K562 (cell line): ENCODE results near the gene TBRG1. TPM values are rescaled to one million over a fixed set of nuclear protein-coding genes. Genes with fewer than 3 reads are reported as not detected.
A peak's percentile ranks its signal among the peaks of the same experiment; 100 is the strongest.

Source experiments
- BACH1 ChIP-seq: fragments of 200-800 bp; sonication (Bioruptor generic); IDR thresholded peaks from 2 replicates; pipeline ENCODE4 v1.6.1; 2016; ENCODE audit warnings: missing genetic modification characterization, missing compliant biosample characterization
- BHLHE40 ChIP-seq: IDR thresholded peaks from 2 replicates; pipeline ENCODE4 v1.6.1; 2011; ENCODE audit warnings: low read length, improper control_type of control experiment
- CBFA2T3 ChIP-seq: fragments of 450-650 bp; IDR thresholded peaks from 2 replicates; pipeline ENCODE4 v1.6.1; 2017
- IFI16 ChIP-seq: fragments of 250-450 bp; sonication (Bioruptor Pico); IDR thresholded peaks from 2 replicates; pipeline ENCODE4 v2.1.2; 2022; ENCODE audit warnings: mild to moderate bottlenecking, inconsistent platforms
- KLF6 ChIP-seq: fragments of 250-450 bp; sonication (Bioruptor Pico); IDR thresholded peaks from 2 replicates; pipeline ENCODE4 v1.4.0; 2020; ENCODE audit warnings: mild to moderate bottlenecking, moderate library complexity, borderline replicate concordance
- MEF2A ChIP-seq: IDR thresholded peaks from 2 replicates; pipeline ENCODE4 v1.6.1; 2011; ENCODE audit warnings: low read depth, mild to moderate bottlenecking, low read length, moderate library complexity; ENCODE audit not compliant: control insufficient read depth
- NCOA1 ChIP-seq: fragments of 450-650 bp; IDR thresholded peaks from 2 replicates; pipeline ENCODE4 v1.6.1; 2016; ENCODE audit warnings: low read depth
- NCOA2 ChIP-seq, 2 experiments: fragments of 450-650 bp; IDR thresholded peaks; 2 replicates each; pipeline ENCODE4 v1.6.1; 2018; ENCODE audit warnings: mild to moderate bottlenecking in 2 of 2, moderate library complexity in 1 of 2; ENCODE audit not compliant: partially characterized antibody in 2 of 2
- NFRKB ChIP-seq: fragments of 450-650 bp; IDR thresholded peaks from 2 replicates; pipeline ENCODE4 v1.6.1; 2016; ENCODE audit warnings: low read depth
- PRMT5 ChIP-seq: sonication (generic); formaldehyde crosslinking; IDR thresholded peaks from 2 replicates; pipeline ENCODE4 v1.5.0; 2020; ENCODE audit warnings: missing genetic modification reagents
- TCF3 ChIP-seq: sonication (generic); formaldehyde crosslinking; IDR thresholded peaks from 2 replicates; pipeline ENCODE4 v1.4.0; 2020; ENCODE audit warnings: mild to moderate bottlenecking, missing genetic modification reagents
- ZNF316 ChIP-seq: fragments of 450-650 bp; IDR thresholded peaks from 2 replicates; pipeline ENCODE4 v1.6.1; 2016
- ZNF354B ChIP-seq: fragments of 250-450 bp; sonication (Bioruptor Pico); IDR thresholded peaks from 2 replicates; pipeline ENCODE4 v1.4.0; 2020
- ZNF583 ChIP-seq: fragments of 250-450 bp; sonication (Bioruptor Pico); IDR thresholded peaks from 2 replicates; pipeline ENCODE4 v1.4.0; 2020
- polyA plus RNA-seq, 8 experiments: library from polyadenylated mRNA; depleted of rRNA in 4 of 8; stranded (reverse) in 5 of 8; unstranded in 3 of 8; fragments of >200 nt; fragmentation: Nextera tagmentation in 2 of 8; fragmentation: Illumina TruSeq in 1 of 8; extraction: Ambion mirVana in 2 of 8; extraction: Trizol in 1 of 8; gene quantifications; 2 replicates each; pipeline versions ENCODE4 v1.2.1 to v1.2.3, GENCODE V29; 2011 to 2014; ENCODE audit warnings: inconsistent platforms in 1 of 8, missing spikeins in 1 of 8
- total RNA-seq, 7 experiments: library from RNA; depleted of rRNA in 6 of 7; stranded (reverse); fragments of >200 nt in 6 of 7; fragmentation: Illumina TruSeq in 2 of 7; extraction: Trizol in 2 of 7; gene quantifications; 2 replicates each; pipeline versions ENCODE4 v1.2.1 to v1.2.3, GENCODE V29; 2011 to 2021; ENCODE audit warnings: low replicate concordance in 1 of 7
- TF ChIP-seq, protein P1 (sequence below): sonication (generic); formaldehyde crosslinking; IDR thresholded peaks from 2 replicates; pipeline ENCODE4 v1.8.0; 2023; ENCODE audit warnings: missing genetic modification reagents, mild to moderate bottlenecking, borderline replicate concordance
- TF ChIP-seq, protein P2 (sequence below): fragments of 450-650 bp; formaldehyde crosslinking; IDR thresholded peaks from 2 replicates; pipeline ENCODE4 v1.4.0; 2020; ENCODE audit warnings: mild to moderate bottlenecking, moderate library complexity
- TF ChIP-seq, protein P3 (sequence below): sonication (generic); formaldehyde crosslinking; IDR thresholded peaks from 2 replicates; pipeline ENCODE4 v1.8.0; 2022; ENCODE audit warnings: mild to moderate bottlenecking, missing genetic modification reagents, borderline replicate concordance
- TF ChIP-seq, protein P4 (sequence below): fragments of 250-450 bp; sonication (Bioruptor Pico); IDR thresholded peaks from 2 replicates; pipeline ENCODE4 v1.4.0; 2020; ENCODE audit warnings: borderline replicate concordance

Gene TBRG1
- total and polyA plus RNA-seq, 9 of the 15 experiments (the other 6 are each of a cell fraction or from before 2014, with no cell fraction given), result 8.7 to 30.0 (median 20.2) TPM

DNA sequence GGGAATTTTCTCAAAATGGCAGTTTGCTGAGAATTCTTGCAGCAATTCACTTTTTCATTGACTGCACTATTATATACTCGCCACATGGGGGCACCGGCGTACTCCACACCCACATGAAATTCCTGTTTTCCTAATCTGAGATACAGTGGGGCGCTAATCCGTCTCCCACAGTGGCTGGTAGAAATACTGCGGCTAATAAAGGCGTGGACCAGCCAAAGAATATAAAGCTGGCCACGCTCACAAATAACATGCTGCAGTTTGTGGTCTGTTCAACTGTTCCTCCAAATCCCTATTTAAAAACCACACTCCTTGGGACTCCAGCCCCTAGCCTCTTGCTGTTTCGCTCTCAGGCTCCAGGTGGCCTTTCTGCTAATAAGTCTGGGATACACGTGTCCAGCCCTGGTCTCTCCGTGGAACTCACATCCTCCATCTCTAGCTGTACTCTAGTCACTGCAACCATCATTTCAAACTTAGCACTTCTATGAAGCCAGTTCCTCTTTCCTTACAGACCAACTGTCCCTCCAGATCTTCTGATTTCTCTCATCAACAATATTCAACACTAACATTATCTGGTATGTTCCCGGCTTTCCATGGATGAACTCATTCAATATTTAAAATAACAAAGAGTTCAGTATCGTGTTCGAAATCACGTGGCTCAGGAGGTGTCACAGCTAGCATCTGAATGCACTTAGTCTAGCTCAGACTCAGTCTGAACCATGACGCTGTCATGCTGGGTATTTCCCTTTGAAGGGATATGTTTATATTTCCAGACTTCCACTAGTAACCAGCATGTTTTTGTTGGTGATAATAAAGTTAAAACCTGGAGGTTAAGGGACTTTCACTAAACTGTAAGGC lies 22.0 kb downstream of the TBRG1 start (continued):
- TF ChIP-seq, protein P1, sequence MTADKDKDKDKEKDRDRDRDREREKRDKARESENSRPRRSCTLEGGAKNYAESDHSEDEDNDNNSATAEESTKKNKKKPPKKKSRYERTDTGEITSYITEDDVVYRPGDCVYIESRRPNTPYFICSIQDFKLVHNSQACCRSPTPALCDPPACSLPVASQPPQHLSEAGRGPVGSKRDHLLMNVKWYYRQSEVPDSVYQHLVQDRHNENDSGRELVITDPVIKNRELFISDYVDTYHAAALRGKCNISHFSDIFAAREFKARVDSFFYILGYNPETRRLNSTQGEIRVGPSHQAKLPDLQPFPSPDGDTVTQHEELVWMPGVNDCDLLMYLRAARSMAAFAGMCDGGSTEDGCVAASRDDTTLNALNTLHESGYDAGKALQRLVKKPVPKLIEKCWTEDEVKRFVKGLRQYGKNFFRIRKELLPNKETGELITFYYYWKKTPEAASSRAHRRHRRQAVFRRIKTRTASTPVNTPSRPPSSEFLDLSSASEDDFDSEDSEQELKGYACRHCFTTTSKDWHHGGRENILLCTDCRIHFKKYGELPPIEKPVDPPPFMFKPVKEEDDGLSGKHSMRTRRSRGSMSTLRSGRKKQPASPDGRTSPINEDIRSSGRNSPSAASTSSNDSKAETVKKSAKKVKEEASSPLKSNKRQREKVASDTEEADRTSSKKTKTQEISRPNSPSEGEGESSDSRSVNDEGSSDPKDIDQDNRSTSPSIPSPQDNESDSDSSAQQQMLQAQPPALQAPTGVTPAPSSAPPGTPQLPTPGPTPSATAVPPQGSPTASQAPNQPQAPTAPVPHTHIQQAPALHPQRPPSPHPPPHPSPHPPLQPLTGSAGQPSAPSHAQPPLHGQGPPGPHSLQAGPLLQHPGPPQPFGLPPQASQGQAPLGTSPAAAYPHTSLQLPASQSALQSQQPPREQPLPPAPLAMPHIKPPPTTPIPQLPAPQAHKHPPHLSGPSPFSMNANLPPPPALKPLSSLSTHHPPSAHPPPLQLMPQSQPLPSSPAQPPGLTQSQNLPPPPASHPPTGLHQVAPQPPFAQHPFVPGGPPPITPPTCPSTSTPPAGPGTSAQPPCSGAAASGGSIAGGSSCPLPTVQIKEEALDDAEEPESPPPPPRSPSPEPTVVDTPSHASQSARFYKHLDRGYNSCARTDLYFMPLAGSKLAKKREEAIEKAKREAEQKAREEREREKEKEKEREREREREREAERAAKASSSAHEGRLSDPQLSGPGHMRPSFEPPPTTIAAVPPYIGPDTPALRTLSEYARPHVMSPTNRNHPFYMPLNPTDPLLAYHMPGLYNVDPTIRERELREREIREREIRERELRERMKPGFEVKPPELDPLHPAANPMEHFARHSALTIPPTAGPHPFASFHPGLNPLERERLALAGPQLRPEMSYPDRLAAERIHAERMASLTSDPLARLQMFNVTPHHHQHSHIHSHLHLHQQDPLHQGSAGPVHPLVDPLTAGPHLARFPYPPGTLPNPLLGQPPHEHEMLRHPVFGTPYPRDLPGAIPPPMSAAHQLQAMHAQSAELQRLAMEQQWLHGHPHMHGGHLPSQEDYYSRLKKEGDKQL, result no peak
- TF ChIP-seq, protein P2, sequence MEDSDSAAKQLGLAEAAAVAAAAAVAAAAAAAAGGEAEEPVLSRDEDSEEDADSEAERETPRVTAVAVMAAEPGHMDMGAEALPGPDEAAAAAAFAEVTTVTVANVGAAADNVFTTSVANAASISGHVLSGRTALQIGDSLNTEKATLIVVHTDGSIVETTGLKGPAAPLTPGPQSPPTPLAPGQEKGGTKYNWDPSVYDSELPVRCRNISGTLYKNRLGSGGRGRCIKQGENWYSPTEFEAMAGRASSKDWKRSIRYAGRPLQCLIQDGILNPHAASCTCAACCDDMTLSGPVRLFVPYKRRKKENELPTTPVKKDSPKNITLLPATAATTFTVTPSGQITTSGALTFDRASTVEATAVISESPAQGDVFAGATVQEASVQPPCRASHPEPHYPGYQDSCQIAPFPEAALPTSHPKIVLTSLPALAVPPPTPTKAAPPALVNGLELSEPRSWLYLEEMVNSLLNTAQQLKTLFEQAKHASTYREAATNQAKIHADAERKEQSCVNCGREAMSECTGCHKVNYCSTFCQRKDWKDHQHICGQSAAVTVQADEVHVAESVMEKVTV, result peak; percentile 78
- no peak for TF ChIP-seq NFRKB
- 0 out of 2 replicates have a peak, but pooled peaks have one; percentile 19 for TF ChIP-seq BHLHE40
- no peak for TF ChIP-seq CBFA2T3
- no peak for TF ChIP-seq TCF3 (CRISPR knock-in tag)
- no peak for TF ChIP-seq PRMT5 (CRISPR knock-in tag)
- no peak for TF ChIP-seq NCOA2 (IDR thresholded peaks at IDR 0.05; ENCODE audit: partially characterized antibody in 2 of 2)
- TF ChIP-seq NCOA1, result no peak
- TF ChIP-seq, protein P3, sequence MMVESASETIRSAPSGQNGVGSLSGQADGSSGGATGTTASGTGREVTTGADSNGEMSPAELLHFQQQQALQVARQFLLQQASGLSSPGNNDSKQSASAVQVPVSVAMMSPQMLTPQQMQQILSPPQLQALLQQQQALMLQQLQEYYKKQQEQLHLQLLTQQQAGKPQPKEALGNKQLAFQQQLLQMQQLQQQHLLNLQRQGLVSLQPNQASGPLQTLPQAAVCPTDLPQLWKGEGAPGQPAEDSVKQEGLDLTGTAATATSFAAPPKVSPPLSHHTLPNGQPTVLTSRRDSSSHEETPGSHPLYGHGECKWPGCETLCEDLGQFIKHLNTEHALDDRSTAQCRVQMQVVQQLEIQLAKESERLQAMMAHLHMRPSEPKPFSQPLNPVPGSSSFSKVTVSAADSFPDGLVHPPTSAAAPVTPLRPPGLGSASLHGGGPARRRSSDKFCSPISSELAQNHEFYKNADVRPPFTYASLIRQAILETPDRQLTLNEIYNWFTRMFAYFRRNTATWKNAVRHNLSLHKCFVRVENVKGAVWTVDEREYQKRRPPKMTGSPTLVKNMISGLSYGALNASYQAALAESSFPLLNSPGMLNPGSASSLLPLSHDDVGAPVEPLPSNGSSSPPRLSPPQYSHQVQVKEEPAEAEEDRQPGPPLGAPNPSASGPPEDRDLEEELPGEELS (CRISPR knock-in tag), result no peak
- no peak for TF ChIP-seq ZNF316
- no peak for TF ChIP-seq IFI16 (CRISPR knock-in tag)
- no peak for TF ChIP-seq MEF2A
- no peak for TF ChIP-seq ZNF583 (CRISPR knock-in tag)
- TF ChIP-seq KLF6 (CRISPR knock-in tag), result no peak
- TF ChIP-seq, protein P4, sequence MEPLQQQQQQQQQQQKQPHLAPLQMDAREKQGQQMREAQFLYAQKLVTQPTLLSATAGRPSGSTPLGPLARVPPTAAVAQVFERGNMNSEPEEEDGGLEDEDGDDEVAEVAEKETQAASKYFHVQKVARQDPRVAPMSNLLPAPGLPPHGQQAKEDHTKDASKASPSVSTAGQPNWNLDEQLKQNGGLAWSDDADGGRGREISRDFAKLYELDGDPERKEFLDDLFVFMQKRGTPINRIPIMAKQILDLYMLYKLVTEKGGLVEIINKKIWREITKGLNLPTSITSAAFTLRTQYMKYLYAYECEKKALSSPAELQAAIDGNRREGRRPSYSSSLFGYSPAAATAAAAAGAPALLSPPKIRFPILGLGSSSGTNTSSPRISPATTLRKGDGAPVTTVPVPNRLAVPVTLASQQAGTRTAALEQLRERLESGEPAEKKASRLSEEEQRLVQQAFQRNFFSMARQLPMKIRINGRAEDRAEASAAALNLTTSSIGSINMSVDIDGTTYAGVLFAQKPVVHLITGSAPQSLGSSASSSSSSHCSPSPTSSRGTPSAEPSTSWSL (CRISPR knock-in tag), result no peak
- TF ChIP-seq BACH1 (tag), result no peak
- TF ChIP-seq ZNF354B, result no peak
